ENCODE measurements around the gene UGT1A9.
A peak's percentile ranks its signal among the peaks of the same experiment; 100 is the strongest.
"Not testable (repeated sequence)": the region's sequence is repeated elsewhere in the genome, so short reads cannot be mapped to it uniquely, and the experiment has no call there.

The UGT1A9 gene

DNA sequence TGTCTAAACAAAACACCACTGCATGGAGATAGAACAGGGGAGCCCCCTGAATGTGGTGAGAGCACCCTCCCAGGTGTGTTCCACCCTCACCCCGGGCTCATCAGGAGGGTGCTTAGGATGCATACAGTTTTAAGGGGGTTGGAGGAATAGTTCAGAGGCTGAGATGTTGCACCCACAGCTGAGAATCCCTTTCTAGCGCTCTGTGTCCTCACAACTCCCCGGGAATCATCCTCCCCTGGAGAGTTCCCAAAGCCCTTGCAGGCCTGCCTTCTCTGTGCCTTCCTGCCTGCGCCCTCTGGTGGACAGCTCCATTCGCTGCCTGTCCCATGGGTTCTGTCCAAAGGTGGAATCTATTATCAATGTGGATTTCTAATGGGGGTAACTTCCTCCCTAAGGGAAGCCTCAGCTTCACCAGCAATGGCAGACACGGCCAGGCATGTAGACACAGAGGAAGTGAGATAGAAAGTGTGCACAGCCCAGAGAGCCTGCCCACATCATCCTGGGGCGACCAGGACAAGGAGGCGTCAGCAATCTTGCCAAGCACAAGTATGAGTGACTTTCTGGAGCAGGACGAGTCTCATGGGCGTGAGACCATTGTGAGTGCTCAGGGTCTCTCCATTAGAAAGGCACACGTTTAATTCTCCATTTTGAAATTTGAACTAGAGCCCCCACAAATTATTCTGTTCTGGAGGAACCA, 39.8 kb downstream of the UGT1A9 start:
- peak; percentile 9 for DNase-seq (ENCODE audit: low read depth, low spot score)

DNA sequence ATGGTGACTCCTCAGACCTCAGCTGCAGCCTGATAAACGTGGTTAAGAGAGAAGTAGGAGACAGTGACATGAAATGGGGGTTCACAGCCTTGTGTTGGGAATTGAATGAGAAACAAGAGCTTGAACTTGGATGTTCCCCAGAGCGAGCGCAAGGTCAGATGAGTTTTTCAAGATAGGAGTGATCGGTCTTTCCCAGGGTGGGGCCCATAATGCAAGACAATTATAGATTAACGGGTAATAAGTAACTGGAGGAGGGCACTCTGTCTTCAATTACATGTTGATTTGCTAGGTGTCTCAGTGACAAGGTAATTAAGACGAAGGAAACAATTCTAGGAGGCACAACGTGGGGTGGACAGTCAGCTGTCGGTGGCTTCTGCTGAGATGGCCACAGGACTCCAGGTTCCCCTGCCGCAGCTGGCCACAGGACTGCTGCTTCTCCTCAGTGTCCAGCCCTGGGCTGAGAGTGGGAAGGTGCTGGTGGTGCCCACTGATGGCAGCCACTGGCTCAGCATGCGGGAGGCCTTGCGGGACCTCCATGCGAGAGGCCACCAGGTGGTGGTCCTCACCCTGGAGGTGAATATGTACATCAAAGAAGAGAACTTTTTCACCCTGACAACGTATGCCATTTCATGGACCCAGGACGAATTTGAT, 41.0 kb downstream of the UGT1A9 start, which contains the start of gene UGT1A5:
Gene UGT1A5 (plus strand): TSS at position 297 of the 651 bp plus-strand sequence. CDS start 85 bp downstream, at position 382.
- no peak for DNase-seq (ENCODE audit: low read depth, low spot score)

DNA sequence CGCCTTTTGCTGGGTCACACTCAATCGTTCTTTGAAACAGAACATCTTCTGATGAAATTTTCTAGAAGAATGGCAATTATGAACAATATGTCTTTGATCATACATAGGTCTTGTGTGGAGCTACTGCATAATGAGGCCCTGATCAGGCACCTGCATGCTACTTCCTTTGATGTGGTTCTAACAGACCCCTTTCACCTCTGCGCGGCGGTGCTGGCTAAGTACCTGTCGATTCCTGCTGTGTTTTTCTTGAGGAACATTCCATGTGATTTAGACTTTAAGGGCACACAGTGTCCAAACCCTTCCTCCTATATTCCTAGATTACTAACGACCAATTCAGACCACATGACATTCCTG, 41.5 kb downstream of the UGT1A9 start:
- no peak for DNase-seq (ENCODE audit: low read depth, low spot score)

DNA sequence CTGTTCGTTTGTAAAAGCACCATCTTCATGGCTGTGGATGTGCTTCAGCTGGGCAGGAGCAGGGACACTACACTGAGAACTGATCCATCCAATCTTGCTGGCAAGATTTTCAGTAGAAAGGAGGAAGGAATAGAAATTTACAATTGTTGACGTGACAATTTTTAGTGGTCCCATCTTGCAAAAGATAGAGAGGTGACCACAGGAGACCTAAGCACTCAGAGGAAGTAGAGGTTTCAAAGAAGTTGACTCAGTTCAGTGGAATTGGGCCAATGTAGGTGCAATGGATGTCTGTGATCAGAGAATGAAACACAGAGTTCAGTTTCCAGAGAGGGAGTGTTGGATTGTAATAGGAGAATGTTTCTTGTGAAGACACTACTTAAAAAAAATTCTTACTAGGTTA, 42.4 kb downstream of the UGT1A9 start:
- no peak for DNase-seq (ENCODE audit: low read depth, low spot score)

DNA sequence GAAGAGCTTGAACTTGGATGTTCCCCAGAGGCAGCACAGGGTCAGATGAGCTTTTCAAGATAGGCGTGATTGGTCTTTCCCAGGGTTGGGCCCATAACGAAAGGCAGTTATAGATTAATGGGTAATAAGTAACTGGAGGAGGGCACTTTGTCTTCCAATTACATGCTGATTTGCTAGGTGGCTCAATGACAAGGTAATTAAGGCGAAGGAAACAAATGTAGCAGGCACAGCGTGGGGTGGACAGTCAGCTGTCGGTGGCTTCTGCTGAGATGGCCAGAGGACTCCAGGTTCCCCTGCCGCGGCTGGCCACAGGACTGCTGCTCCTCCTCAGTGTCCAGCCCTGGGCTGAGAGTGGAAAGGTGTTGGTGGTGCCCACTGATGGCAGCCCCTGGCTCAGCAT, 46.9 kb downstream of the UGT1A9 start, which contains the start of gene UGT1A4:
Gene UGT1A4 (plus strand): TSS at position 185 of the 400 bp plus-strand sequence. CDS start 85 bp downstream, at position 270.
- DNase-seq (ENCODE audit: low read depth, low spot score): no peak

DNA sequence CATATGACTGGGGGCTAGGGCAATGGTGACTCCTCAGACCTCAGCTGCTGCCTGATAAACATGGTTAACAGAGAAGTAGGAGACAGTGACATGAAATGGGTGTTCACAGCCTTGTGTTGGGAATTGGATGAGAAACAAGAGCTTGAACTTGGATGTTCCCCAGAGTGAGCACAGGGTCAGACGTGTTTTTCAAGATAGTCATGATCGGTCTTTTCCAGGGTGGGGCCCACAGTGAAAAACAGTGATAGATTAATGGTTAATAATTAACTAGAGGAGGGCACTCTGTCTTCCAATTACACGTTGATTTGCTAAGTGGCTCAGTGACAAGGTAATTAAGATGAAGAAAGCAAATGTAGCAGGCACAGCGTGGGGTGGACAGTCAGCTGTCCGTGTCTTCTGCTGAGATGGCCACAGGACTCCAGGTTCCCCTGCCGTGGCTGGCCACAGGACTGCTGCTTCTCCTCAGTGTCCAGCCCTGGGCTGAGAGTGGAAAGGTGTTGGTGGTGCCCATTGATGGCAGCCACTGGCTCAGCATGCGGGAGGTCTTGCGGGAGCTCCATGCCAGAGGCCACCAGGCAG, 57.1 kb downstream of the UGT1A9 start, which contains the start of gene UGT1A3:
Gene UGT1A3 (plus strand): TSS at position 320 of the 579 bp plus-strand sequence. CDS start 85 bp downstream, at position 405.
- DNase-seq (ENCODE audit: low read depth, low spot score): no peak

DNA sequence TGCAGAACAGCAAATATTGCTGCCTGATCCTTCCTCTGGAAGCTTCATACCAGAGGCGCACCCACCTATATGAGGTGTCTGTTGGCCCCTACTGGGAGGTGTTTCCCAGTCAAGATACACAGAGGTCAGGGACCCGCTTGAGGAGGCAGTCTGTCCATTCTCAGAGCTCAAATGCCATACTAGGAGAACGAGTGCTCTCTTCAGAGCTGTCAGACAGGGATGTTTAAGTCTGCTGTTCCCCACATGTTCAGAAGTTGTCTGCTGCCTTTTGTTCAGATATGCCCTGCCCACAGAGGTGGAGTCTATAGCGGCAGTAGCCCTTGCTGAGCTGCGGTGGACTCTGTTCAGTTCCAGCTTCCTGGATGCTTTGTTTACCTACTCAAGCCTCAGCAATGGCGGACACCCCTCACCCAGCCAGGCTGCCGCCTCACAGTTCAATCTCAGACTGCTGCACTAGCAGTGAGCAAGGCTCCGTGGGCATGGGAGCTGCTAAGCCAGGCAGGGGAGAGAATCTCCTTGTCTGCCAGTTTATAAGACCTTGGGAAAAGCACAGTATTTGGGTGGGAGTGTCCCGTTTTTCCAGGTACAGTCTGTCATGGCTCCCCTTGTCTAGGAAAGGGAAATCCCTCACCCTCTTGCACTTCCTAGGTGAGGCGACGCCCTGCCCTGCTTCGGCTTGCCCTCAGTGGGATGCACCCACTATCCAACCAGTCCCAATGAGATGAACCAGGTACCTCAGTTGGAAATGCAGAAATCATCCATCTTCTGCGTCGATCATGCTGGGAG, 65.4 kb downstream of the UGT1A9 start:
- not testable (repeated sequence) for DNase-seq (ENCODE audit: low read depth, low spot score)

DNA sequence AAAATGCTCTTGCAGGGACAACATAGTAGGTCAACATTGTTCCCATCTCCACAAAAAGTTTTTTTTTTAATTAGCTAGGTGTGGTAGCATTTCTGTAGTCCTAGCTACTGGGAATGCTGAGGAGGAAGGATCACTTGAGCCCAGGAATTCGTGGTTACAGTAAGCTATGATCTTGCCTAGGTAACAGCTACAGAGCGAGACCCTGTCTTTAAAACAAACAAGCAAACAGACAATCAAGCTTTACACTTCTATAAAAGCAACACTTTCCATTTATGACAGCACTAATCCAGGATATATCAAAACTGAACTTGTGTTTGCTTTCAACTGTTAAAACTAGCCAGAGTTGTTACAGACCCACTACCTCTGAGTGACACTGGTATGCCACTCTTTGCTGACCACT, 69.2 kb downstream of the UGT1A9 start:
- DNase-seq (ENCODE audit: low read depth, low spot score): no peak

DNA sequence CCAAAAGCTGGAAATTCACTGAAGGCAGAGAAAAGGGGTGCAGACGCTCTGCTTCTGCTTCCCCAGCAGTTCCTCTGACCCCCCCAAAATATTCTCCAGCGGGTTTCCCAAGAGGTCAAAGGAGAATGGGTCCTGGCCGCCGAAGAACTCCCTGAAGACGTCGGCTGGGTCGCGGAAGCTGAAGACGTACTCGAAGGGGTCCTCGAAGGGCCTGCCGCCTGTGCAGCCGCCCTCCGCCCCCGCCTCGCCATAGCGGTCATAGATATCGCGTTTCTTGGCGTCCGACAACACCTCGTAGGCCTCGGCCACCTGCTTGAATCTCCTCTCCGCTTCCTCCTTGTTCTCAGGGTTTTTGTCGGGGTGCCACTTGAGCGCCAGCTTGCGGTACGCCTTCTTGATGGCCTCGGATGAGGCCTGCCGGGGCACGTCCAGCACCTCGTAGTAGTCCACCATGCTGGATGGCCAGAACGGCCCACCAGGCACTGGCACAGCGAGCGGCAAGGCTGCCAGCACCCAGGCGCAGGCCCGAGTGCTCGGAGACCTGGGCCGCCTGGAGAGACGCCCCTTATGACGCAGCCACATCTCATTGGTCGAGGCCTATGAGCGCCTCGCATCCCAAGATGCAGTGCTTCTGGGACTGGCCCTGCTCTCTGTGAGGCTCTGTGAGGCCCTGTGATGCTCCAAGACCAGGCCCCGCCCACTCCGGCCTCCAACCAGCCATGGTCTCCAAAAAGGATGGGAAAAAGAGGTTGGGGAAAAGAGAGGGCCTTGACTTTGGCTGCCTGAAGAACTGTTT, 72.0 kb downstream of the UGT1A9 start:
- DNase-seq (ENCODE audit: low read depth, low spot score): no peak

DNA sequence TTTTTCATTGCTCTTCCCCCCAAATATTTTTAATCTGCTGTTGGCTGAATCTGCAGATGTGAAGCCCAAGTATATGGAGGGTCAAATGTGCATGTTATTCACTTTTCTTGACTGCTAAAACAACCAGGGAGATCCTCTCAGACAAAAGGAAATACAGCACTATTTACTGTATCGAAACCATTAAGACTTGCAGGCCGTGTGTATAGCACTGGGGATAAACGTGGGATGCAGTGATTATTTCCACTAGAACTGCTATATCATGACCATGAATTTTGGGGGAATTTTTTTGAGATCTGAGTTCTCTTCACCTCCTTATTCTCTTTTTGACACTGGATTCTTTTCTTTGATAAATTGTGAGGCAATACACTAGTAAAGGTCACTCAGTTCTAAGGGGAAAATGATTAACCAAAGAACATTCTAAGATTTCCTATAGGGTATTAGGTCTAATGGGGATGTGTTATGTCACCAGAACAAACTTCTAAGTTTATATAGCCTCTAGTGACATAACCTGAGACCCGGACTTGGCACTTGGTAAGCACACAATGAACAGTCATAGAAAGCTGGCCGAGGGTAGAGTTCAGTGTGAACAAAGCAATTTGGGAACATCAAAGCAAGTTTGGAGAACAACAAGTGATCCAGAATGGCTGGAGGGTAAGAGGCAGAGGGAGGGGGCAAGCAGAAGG, 73.5 kb downstream of the UGT1A9 start:
- no peak for DNase-seq (ENCODE audit: low read depth, low spot score)

DNA sequence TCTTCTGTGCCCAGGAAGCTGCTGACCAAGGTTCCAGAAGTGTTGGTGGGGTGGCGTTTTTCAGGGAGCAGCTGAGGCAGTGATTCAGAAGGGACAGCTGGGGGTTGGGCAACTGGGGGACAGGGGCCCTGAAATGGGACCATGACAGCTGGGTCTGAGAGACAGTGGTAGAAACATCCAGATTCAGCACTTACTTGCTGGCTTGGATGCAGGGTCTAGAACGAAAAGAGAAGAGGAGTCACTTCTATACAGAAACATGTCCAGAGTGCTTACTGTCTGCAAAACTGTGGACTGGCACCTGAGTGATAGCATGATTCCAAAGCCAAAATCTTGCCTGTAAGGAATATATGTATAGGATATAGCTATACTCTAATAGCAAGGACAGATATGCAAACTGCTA, 74.1 kb downstream of the UGT1A9 start:
- not testable (repeated sequence) for DNase-seq (ENCODE audit: low read depth, low spot score)

DNA sequence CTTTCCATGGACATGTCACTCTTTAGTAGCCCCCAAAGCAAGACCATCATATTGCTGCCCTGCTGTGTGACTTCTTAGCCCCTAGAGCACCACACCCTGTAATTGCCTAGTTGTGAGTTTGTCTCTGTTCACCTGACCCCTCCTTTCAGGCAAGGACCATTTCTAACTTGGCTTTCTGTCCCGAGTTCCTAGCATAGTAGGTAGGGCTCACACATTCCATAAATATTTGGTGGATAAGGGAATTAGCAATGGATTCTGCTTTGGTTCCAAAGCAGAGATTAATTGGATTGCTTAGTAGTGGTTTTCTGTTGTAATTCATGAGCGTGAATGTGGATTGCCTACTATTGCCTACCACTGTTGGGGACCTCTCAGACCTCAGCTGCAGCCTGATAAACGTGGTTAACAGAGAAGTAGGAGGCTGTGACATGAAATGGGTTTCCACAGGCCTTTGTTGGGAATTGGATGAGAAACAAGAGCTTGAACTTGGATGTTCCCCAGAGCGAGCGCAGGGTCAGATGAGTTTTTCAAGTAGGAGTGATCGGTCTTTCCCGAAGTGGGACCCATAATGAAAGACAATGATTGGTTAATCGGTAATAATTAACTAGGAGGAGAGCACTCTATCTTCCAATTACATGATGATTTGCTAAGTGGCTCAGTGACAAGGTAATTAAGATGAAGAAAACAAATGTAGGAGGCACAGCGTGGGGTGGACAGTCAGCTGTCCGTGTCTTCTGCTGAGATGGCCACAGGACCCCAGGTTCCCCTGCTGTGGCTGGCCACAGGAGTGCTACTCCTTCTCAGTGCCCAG, 75.0 kb downstream of the UGT1A9 start:
- DNase-seq (ENCODE audit: low read depth, low spot score): no peak

DNA sequence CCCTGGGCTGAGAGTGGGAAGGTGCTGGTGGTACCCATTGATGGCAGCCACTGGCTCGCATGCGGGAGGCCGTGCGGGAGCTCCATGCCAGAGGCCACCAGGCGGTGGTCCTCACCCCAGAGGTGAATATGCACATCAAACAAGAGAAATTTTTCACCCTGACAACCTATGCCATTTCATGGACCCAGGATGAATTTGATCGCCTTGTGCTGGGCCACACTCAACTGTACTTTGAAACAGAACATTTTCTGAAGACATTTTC, 75.5 kb downstream of the UGT1A9 start:
- DNase-seq (ENCODE audit: low read depth, low spot score): no peak

DNA sequence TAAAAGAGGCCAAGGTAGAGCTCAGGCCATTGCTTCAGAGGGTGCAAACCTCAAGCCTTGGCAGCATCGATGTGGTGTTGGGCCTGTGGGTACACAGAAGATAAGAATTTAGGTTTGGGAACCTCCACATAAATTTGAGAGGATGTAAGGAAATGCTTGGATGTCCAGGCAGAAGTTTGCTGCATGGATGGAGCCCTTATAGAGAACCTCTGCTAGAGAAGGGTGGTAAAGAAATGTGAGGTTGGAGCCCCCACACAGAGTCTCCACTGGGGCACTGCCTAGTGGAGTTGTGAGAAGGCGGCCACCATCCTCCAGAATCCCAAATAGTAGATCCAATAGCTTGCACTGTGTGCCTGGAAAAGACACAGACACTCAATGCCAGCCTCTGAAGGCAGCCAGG, 79.0 kb downstream of the UGT1A9 start:
- DNase-seq (ENCODE audit: low read depth, low spot score): not testable (repeated sequence)

DNA sequence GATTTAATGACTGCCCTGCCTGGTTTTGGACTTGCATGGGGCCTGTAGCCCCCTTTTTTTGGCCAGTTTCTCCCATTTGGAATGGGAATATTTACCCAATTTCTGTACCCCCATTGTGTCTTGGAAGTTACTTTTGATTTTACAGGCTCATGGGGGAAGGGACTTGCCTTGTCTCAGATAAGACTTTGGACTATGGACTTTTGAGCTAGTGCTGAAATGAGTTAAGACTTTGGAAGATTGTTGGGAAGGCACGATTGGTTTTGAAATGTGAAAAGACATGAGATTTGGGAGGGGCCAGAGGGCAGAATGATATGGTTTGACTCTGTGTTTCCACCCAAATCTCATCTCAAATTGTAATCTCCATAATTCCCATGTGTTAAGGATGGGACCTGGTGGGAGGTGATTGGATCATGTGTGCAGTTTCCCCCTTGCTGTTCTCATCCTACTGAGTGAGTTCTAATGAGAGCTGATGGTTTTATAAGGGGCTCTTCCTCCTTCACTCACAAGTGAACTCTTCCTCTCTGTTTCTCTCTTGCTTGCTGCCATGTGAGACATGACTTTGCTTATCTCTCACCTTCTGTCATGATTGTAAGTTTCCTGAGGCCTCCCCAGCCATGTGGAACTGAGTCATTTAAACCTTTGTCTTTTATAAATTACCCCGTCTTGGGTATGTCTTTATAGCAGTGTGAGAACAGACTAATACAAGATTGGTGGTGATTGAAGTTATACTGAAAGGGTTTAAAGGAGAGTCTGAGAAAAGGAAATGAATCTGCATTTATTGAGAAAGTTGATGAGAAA, 79.7 kb downstream of the UGT1A9 start:
- DNase-seq (ENCODE audit: low read depth, low spot score): not testable (repeated sequence)

DNA sequence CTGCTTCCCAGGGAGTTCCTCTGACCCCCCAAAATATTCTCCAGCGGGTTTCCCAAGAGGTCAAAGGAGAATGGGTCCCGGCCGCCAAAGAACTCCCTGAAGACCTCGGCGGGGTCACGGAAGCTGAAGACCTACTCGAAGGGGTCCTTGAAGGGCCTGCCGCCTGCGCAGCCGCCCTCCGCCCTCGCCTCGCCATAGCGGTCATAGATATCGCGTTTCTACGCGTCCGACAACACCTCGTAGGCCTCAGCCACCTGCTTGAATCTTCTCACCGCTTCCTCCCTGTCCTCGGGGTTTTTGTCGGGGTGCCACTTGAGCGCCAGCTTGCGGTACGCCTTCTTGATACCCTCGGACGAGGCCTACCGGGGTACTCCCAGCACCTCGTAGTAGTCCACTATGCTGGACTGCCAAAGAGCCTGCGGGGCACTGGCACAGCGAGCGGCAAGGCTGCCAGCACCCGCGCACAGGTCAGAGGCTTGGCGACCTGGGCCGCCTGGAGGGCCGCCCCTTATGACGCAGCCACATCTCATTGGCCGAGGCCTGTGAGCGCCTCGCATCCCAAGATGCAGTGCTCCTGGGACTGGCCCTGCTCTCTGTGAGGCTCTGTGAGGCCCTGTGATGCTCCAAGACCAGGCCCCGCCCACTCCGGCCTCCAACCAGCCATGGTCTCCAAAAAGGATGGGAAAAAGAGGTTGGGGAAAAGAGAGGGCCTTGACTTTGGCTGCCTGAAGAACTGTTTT, 83.3 kb downstream of the UGT1A9 start:
- DNase-seq (ENCODE audit: low read depth, low spot score): no peak

DNA sequence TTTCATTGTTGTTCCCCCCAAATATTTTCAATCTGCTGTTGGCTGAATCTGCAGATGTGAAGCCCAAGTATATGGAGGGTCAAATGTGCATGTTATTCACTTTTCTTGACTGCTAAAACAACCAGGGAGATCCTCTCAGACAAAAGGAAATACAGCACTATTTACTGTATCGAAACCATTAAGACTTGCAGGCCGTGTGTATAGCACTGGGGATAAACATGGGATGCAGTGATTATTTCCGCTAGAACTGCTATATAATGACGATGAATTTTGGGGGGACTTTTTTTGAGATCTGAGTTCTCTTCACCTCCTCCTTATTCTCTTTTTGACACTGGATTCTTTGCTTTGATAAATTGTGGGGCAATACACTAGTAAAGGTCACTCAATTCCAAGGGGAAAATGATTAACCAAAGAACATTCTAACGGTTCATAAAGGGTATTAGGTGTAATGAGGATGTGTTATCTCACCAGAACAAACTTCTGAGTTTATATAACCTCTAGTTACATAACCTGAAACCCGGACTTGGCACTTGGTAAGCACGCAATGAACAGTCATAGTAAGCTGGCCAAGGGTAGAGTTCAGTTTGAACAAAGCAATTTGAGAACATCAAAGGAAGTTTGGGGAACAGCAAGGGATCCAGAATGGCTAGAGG, 84.9 kb downstream of the UGT1A9 start:
- no peak for DNase-seq (ENCODE audit: low read depth, low spot score)

DNA sequence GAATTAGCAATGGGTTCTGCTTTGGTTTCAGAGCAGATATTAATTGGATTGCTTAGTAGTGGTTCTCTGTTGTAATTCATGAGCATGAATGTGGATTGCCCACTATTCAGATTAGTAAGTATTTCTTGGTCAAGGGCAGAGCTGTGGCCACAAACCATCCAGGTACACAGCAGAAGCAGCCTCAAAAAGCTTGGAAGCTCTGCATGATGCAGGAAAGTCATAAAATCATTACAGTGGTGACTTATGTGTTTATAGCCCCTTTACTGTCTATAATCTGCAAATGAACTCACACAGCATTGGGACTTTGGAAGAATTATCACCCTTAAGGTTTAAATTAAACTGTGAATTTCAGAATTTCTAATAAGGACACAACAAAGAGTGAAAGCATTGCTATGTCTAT, 86.4 kb downstream of the UGT1A9 start:
- no peak for DNase-seq (ENCODE audit: low read depth, low spot score)

Measured in iPS DF 19.7 (cell line).